Stimulated activated CD4-positive, alpha-beta T cell treated with anti-CD3 and anti-CD28 coated beads, Interleukin-4, amount 100 ng/mL, for 24 hours (primary cell): ENCODE data around the gene BRMS1L.

ENCODE experiments used
- DNase-seq: peaks from one replicate; pipeline ENCODE4 v3.0.0-alpha.2; 2020

Gene BRMS1L

GRCh38 chr14:35875296-35875695 lies 49.2 kb downstream of the BRMS1L start:
- DNase-seq = no peak

DNA sequence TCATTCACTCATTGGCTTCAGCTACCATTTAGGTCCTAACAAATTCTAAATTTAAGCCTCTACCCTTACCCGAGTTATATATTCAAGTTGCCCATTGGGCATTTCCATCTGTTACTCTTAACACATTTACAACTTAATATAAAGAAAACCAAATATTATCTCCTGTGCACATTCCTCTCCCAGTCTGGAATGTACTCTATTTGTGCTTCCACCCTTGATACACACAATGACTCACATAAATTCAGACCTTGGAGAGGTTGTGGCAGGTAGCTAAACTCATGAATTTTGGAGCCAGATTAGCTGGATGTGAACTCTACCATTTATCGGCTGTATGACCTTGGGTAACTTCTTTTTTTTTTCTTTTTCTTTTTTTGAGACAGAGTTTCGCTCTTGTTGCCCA lies 51.1 kb downstream of the BRMS1L start:
- no peak for DNase-seq

GRCh38 chr14:35878272-35879150 lies 52.4 kb downstream of the BRMS1L start:
- DNase-seq = no peak

DNA sequence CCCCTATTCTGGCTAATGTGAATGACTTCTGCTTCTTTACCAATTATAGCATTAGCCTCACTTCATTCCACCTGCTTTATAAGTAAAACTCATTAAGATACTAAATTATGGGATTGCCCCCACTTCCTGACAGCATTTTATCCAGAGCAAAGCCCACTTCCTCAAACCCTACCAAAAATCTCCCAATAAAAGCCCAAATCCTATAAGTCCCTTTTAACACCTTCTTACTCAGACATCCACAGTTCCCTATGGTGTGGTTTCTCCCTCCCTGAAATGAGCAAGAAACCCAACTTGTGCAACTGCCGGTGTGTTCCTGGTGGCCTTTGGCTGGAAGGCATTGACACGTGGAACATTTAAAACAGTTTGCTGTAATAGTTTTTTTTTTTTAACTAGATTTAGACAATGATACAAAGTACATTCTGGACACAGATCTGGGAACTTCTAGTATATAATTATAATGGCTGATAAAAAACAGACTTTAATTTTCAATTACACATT lies 53.1 kb downstream of the BRMS1L start:
- DNase-seq = no peak

- no peak for DNase-seq
Observed at GRCh38 chr14:35879654-35880249, 53.6 kb downstream of the BRMS1L start.

DNA sequence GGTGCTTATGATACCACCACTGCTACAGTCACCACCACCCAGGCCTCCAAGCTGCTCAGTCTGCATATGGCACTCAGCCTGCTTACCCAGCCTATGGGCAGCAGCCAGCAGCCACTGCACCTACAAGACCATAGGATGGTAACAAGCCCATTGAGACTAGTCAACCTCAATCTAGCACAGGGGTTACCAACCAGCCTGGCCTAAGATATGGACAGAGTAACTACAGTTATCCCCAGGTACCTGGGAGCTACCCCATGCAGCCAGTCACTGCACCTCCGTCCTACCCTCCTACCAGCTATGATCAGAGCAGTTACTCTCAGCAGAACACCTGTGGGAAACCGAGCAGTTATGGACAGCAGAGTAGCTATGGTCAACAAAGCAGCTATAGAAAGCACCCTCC lies 55.1 kb downstream of the BRMS1L start:
- no peak for DNase-seq

GRCh38 chr14:35883677-35884293 lies 57.6 kb downstream of the BRMS1L start:
- peak; percentile 34 for DNase-seq

- DNase-seq = no peak
Observed at GRCh38 chr14:35890308-35890707, 64.2 kb downstream of the BRMS1L start.

- no peak for DNase-seq
Observed at GRCh38 chr14:35895256-35895655, 69.1 kb downstream of the BRMS1L start.

DNA sequence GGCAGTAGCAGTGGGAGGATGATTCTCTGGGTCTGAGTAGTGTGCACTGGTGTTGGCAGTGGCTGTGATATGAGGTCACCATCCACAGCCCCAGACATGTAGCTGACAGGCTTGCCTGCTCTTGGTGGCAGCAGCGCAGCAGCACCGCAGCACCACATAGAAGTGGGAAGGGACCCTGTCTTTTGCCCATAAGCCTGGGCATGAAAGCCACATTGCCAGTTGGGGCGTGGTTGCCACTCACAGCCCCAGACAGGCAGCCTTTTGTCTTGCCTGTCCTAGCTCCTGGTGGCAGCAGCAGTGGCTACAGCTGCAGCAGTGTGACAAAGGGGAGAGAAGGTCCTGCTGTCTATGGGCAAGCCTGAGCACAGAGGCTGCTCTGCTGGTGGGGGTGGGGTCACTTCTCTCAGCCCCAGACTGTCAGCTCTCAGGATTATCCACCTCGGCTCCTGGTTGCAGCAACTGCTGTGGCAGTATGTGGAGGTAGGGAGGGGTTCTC lies 71.5 kb downstream of the BRMS1L start:
- no peak for DNase-seq

- no peak for DNase-seq
Observed at GRCh38 chr14:35898217-35898775, 72.2 kb downstream of the BRMS1L start.

DNA sequence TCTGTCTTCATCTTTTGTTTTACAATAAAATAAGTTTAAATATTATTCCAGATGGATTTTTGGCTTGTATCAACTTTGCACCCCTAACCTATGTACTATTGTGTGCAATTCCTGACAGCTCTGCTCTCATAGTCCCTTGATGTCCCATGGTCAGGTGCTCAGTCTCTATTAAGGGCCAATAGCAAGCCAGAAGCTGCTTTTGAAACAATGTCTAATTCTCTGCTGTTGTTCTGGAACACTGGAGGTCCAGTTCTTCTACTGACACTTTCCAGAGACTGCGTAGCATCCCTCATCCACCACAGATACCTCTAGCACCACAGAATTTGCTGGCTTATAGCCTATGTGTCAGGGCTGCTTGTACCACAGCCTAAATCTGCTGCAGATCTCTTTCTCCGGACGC lies 74.6 kb downstream of the BRMS1L start:
- no peak for DNase-seq

GRCh38 chr14:35909665-35910064 lies 83.5 kb downstream of the BRMS1L start:
- DNase-seq = no peak

DNA sequence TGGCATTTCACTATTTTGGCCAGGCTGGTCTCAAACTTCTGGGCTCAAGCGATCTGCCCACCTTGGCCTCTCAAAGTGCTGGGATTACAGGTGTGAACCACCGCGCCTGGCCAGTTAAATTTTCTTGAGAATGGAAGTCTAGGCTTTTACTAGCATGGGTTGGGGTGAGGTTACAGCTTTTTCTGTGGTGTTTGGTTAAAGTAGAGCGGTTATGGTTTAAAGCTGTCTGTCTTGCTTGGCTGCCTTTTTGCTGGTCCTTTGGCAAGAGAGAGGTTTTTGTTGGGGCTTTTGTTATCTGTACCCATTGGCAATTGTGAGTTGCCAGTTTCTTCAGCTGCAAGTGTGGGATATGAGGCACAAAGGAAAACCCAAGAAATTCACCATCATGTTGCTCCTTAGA lies 84.1 kb downstream of the BRMS1L start:
- no peak for DNase-seq

DNA sequence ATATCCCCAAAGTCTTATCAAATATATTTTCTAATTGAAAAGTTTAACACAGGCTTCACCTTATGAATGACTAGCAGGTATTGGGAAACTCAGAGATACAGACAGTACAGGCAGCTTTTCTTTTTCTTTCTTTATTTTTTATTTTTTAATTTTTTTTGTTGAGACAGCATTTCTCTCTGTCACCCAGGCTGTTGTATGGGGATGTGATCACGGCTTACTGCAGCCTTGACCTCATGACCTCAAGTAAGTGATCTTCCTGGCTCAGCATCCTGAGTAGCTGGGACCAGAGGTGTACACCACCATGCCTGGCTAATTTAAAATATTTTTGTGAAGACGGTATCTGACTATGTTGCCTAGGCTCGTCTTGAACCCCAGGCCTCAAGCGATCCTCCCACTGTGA lies 85.0 kb downstream of the BRMS1L start:
- DNase-seq = no peak

GRCh38 chr14:35915185-35915584 lies 89.0 kb downstream of the BRMS1L start:
- DNase-seq = no peak

- no peak for DNase-seq
Observed at GRCh38 chr14:35915775-35916174, 89.6 kb downstream of the BRMS1L start.
